HG02852 (cell line): ENCODE measurements around the gene RAD52.

Source experiments
- ATAC-seq: cut with Tn5 transposase; IDR thresholded peaks from one replicate; pipeline ENCODE4 v1.9.1; 2021; ENCODE audit warnings: mild to moderate bottlenecking, moderate library complexity; ENCODE audit not compliant: unreplicated experiment

Gene RAD52

DNA sequence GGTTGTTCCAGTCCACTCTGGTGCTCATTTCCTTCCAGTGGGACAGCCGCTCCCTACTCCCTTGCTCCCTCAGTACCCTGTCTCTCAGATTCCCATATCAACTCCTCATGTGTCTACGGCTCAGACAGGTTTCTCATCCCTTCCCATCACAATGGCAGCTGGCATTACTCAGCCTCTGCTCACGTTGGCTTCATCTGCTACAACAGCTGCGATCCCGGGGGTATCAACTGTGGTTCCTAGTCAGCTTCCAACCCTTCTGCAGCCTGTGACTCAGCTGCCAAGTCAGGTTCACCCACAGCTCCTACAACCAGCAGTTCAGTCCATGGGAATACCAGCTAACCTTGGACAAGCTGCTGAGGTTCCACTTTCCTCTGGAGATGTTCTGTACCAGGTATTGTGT, 69.9 kb downstream of the RAD52 start:
- no peak for ATAC-seq

DNA sequence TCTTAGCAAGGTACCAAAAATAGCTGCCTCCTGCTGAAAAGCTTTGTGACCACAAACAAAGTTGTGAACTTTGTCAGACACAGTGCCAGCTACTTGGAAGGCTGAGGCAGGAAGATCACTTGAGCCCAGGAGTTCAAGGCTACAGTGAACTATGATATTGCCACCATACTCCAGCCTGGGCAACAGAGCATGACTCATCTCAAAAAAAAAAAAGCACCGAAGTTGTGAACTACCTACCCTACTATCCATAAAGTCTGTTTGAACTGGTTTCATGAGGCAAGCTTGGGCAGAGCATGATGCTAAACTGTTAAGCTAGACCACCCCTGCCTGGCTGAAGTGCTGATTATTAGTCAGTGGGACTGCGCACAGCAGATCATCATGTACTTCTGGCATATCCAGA, 75.5 kb downstream of the RAD52 start:
- ATAC-seq = no peak

DNA sequence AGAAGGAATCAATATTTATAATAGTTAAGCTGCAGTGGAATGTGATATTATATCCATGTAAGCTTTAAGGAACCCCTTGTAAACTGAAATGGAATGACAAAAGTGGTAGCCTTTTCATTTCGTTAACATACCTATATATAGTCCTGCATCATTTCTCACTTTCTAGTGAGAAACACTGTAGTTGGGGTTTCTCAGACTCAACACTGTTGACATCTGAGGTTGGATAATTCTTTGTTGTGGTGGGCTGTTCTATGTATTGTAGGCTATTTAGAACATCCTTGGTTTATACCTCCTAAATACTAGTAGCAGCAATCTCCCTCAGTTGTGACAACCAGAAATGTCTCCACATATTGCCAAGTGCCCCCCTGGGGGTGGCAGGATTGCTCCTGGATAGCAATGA, 79.1 kb downstream of the RAD52 start:
- no peak for ATAC-seq

DNA sequence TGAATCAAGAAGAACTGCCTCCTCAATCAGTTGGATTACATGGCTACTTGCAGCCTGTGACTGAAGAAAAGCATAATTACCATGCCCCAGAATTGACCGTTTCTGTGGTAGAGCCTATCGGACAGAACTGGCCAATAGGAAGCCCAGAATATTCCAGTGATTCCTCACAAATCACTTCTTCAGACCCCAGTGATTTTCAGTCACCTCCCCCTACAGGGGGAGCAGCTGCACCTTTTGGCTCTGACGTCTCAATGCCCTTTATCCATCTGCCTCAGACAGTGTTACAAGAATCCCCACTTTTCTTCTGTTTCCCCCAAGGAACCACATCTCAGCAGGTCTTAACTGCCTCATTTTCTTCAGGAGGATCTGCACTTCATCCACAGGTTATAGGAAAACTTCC, 80.8 kb downstream of the RAD52 start:
- ATAC-seq = no peak

DNA sequence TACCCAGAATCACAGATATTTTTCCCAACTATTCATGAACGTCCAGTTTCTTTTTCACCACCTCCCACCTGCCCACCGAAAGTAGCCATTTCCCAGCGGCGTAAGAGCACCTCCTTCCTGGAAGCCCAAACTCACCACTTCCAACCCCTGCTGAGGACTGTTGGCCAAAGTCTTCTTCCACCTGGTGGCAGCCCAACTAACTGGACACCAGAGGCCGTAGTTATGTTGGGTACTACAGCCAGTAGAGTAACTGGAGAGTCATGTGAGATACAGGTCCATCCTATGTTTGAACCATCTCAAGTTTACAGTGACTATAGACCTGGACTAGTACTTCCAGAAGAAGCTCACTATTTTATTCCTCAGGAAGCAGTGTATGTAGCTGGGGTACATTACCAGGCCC, 81.6 kb downstream of the RAD52 start:
- no peak for ATAC-seq

DNA sequence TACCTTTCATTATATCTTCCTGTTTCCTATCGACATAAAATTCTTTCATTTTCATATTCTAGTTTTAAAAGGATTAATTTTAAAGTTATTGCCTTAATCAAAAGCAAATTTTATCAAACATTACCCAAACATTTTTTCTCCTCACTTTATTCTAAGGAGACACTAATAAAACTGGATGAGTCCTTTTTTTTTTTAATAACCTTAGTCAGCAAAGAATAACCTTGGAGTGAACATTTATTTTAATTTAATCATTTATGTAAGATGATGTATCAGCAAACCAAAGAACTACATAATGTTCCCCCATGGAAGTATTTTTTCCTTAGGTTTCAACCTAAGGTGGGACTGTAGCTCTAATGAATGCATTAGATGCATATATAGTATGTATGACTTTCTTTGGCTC, 83.9 kb downstream of the RAD52 start:
- no peak for ATAC-seq

DNA sequence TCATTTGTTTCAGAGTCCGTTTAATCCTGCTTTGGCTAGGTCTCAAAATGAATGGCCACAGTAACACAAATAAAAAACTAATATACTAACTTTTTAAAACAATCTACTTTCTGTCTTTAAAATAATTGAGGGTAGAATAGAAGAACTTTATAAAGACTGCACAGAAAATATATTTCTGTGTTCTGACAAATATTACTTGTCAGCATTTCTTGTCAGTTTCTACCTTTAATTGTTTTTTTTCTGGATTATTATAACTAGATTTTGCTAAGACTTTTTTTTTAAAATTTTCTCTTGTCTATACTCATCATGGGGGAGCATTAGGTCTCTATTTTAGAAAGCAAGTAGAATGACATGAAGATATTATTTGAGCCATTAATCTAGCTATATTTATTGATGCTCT, 86.2 kb downstream of the RAD52 start:
- ATAC-seq = no peak

DNA sequence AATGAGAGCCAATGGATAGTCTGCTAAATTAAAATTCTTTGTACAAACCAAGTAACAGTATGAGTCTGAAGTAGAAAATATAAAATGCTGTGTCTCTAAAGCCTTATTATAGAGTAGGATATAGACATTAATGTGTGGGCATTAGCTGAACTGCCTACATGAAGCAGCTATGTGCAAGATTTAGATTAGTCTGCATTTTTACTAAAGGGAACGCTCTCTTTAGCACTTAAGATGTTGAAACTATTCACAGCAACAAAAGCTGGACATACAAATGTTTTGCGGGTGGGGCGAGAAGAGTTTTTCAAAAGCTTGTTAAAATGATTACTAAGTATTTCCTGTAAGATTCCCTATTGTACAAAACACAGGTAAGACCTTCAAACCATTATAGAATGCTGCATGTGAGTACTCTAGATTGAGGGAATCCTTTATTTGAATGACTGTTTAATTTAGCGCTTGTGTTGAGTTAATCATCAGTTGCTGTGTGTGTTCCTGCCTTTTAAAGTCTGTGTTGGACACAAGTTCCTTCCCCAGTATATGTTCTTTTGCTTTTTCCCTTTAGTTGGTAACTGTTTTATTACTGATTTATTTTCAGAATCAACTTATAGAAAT, 87.1 kb downstream of the RAD52 start:
- no peak for ATAC-seq
